ENCODE data around the gene RNU1-4.
"Not testable (repeated sequence)": the region's sequence is repeated elsewhere in the genome, so short reads cannot be mapped to it uniquely, and the experiment has no call there.

RNU1-4 gene

DNA sequence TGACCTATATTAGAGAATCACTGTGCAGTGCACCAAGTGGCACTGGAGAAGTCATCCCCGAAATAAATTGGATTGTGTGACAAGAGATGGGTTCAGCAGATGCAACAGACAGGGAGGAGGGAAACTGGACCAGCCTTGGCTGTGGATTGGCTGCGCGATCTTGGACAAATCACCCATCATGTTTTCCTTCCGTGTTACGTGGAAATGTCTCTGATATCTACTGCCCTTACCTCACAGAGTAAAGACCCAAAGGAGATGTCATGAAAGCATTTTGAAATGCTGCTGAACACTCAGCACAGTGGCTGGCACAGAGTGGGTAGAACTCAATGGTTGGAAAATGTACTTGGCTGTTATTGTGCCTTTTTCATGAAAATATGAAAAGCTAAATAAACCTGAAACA, 39.2 kb downstream of the RNU1-4 start:
- intact Hi-C loops (cut with DNase I); DNase-seq: not testable (repeated sequence)

- intact Hi-C loops (cut with DNase I); DNase-seq: not testable (repeated sequence)
Observed at GRCh38 chr1:16781033-16781432, 40.7 kb downstream of the RNU1-4 start.

DNA sequence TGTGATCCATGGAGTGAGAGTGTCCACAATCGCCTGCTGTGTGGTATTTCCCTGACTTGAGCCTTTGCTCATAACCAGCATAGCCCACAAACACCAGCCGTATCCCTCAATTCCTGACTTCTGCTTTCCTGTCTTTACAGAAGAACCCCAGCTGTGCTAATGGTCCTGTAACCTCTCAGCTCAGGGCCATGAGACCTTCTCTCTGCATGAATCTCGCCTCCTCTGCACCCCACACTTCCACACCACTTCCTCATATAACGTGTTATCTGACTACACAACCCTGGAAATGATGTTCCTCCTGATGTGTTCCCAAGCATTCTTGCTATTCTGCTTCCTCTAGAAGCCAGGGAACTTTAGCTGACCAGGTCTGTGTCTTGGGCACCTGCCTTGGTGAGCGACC, 41.3 kb downstream of the RNU1-4 start:
- intact Hi-C loops (cut with DNase I); DNase-seq: not testable (repeated sequence)

GRCh38 chr1:16784955-16785354, 44.6 kb downstream of the RNU1-4 start:
- intact Hi-C loops (cut with DNase I); DNase-seq: not testable (repeated sequence)

- intact Hi-C loops (cut with DNase I); DNase-seq: not testable (repeated sequence)
Observed at GRCh38 chr1:16786362-16786761, 46.0 kb downstream of the RNU1-4 start.

DNA sequence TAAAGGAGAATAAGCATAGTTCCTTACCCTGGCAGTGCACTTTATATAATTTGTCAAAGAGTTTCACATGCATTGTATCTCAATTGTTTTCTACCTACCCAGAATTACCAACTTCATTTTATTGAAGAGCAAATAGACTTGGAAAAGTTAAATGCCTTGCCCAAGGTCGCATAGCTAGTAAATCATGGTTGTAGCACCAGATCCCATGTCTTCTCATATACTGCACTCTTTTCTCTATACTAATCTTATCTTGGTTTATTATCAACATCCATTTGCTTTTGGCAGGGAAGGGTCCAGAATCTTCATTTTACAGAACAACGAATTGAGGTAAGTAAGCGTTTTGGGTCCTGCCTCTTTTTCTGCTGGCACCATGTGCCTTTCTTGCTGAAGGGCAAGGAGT, 46.9 kb downstream of the RNU1-4 start:
- intact Hi-C loops (cut with DNase I), result not testable (repeated sequence)

DNA sequence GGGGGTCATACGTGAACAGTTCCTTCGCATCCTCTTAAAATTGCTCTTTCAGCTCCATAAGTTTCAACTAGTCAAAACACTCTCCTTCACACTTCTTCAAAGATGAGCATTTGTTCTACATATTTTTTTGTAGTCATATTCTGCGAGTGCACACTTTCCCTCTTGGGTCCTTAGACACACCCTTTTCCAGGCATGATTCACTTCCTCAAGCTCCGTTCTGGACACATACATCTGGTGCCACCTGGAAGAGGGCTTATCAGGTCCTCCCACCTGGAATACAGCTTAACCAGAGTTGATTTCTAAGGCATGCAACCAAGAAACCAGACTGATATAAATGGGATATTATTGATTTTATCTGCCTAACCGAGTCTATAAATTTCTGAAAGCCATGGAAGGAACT, 47.4 kb downstream of the RNU1-4 start:
- intact Hi-C loops (cut with DNase I); DNase-seq: not testable (repeated sequence)

More for the DNA sequence above, 46.9 kb downstream of the RNU1-4 start:
- not testable (repeated sequence) for DNase-seq
